GM12891 (cell line): ENCODE measurements around the gene ARMC9.

Experiments
- PAX5 ChIP-seq: IDR thresholded peaks from 2 replicates; pipeline ENCODE4 v1.6.1; 2011; ENCODE audit warnings: low read length, moderate library complexity, mild to moderate bottlenecking; ENCODE audit not compliant: insufficient read depth, severe bottlenecking
- POLR2A ChIP-seq: IDR thresholded peaks from 2 replicates; pipeline ENCODE4 v1.6.1; 2011; ENCODE audit warnings: low read depth, low read length, control low read depth
- POLR2AphosphoS5 ChIP-seq: IDR thresholded peaks from 2 replicates; pipeline ENCODE4 v1.6.1; 2011; ENCODE audit warnings: low read depth, low read length, control low read depth
- TAF1 ChIP-seq: IDR thresholded peaks from 2 replicates; pipeline ENCODE4 v1.6.1; 2011; ENCODE audit warnings: low read depth, low read length, control low read depth

GRCh38 chr2:231351648-231352047 is 153.2 kb downstream of the ARMC9 start:
- TF ChIP-seq PAX5 = no peak
- no peak for TF ChIP-seq POLR2A
- TF ChIP-seq TAF1 = no peak
- TF ChIP-seq POLR2AphosphoS5 = no peak
